Left renal cortex interstitium (tissue), 4 donors: ENCODE data around the gene DNAH17. TPM values are rescaled to one million over a fixed set of nuclear protein-coding genes. Genes with fewer than 3 reads are reported as not detected.

Experiments used
- DNase-seq, 4 donors: peaks; one replicate each; pipeline ENCODE4 v3.0.0-alpha.2; 2013; ENCODE audit warnings: low read depth in 4 of 4, low spot score in 2 of 4, missing footprints in 1 of 4
- polyA plus RNA-seq, 4 donors: library from polyadenylated mRNA; unstranded; fragments of 120-200 nt; gene quantifications; one replicate each; pipeline ENCODE4 v1.2.1, GENCODE V29; 2013; ENCODE audit not compliant: insufficient read length in 4 of 4

Gene DNAH17
- polyA plus RNA-seq = 1 to 10 TPM; 1.3 to 4.3 (median 2.8) TPM

GRCh38 chr17:78577296-78577695 is at the start of gene DNAH17:
DNAH17 (minus strand) TSS chr17:78577396; CDS start chr17:78575057, 2,339 bp downstream.
- DNase-seq = no peak

- no peak for DNase-seq
Measured at GRCh38 chr17:78624324-78625151, 47.3 kb upstream of the DNAH17 start.

GRCh38 chr17:78623541-78623940 is 46.3 kb upstream of the DNAH17 start:
- DNase-seq = no peak

GRCh38 chr17:78622491-78623265 is 45.5 kb upstream of the DNAH17 start:
- DNase-seq = no peak

GRCh38 chr17:78621720-78622490 is 44.7 kb upstream of the DNAH17 start:
- DNase-seq = no peak

- DNase-seq = no peak
Measured at GRCh38 chr17:78620099-78620498, 42.9 kb upstream of the DNAH17 start.

- DNase-seq = no peak
Measured at GRCh38 chr17:78619334-78619733, 42.1 kb upstream of the DNAH17 start.

- DNase-seq = no peak
Measured at GRCh38 chr17:78618264-78619066, 41.3 kb upstream of the DNAH17 start.

GRCh38 chr17:78617511-78618061 is 40.4 kb upstream of the DNAH17 start:
- DNase-seq = no peak

GRCh38 chr17:78616946-78617345 is 39.8 kb upstream of the DNAH17 start:
- no peak for DNase-seq

- DNase-seq = no peak
Measured at GRCh38 chr17:78615631-78616030, 38.4 kb upstream of the DNAH17 start.

GRCh38 chr17:78613416-78613815 is 36.2 kb upstream of the DNAH17 start:
- DNase-seq = no peak

GRCh38 chr17:78611607-78612006 is 34.4 kb upstream of the DNAH17 start:
- DNase-seq = no peak

GRCh38 chr17:78610951-78611511 is 33.8 kb upstream of the DNAH17 start:
- no peak for DNase-seq

- DNase-seq = no peak
Measured at GRCh38 chr17:78609191-78609641, 32.0 kb upstream of the DNAH17 start.

GRCh38 chr17:78608804-78609186 is 31.6 kb upstream of the DNAH17 start:
- DNase-seq = no peak

GRCh38 chr17:78608122-78608803 is 31.1 kb upstream of the DNAH17 start:
- DNase-seq = no peak

GRCh38 chr17:78607038-78607437 is 29.8 kb upstream of the DNAH17 start:
- DNase-seq = no peak

GRCh38 chr17:78605886-78606285 is 28.7 kb upstream of the DNAH17 start:
- DNase-seq = no peak
